ACC112 (cell line): Measurements from ENCODE around the gene GLYATL3.
A peak's percentile ranks its signal among the peaks of the same experiment; 100 is the strongest.

ENCODE experiments used
- H2AFZ ChIP-seq: fragments of 200-600 bp; sonication (generic); one replicate; pipeline ENCODE4 v1.6.0; 2017; ENCODE audit warnings: antibody characterized with exemption, low read length; ENCODE audit not compliant: unreplicated experiment
- H3K27ac ChIP-seq: fragments of 200-600 bp; sonication (generic); 2 replicates; pipeline ENCODE4 v1.5.1; 2014; ENCODE audit warnings: low read depth, mild to moderate bottlenecking, antibody characterized with exemption, low read length, moderate library complexity
- H3K27me3 ChIP-seq: fragments of 200-600 bp; sonication (generic); 2 replicates; pipeline ENCODE4 v1.6.1; 2014; ENCODE audit warnings: mild to moderate bottlenecking, antibody characterized with exemption, low read length, moderate library complexity, mixed read lengths; ENCODE audit not compliant: insufficient read depth
- H3K36me3 ChIP-seq: fragments of 200-600 bp; sonication (generic); 2 replicates; pipeline ENCODE4 v1.6.1; 2016; ENCODE audit warnings: mild to moderate bottlenecking, antibody characterized with exemption, low read length, moderate library complexity, mixed read lengths; ENCODE audit not compliant: insufficient read depth
- H3K4me1 ChIP-seq: fragments of 200-600 bp; sonication (generic); one replicate; pipeline ENCODE4 v1.6.1; 2016; ENCODE audit warnings: low read length, mixed read lengths; ENCODE audit not compliant: insufficient read depth, unreplicated experiment, control insufficient read depth
- H3K4me3 ChIP-seq: fragments of 200-600 bp; sonication (generic); 2 replicates; pipeline ENCODE4 v1.5.1; 2014; ENCODE audit warnings: mild to moderate bottlenecking, low read depth, low read length
- H3K79me2 ChIP-seq: fragments of 200-600 bp; sonication (generic); one replicate; pipeline ENCODE4 v1.6.0; 2016; ENCODE audit warnings: low read length; ENCODE audit not compliant: control insufficient read depth, unreplicated experiment, insufficient read depth

The GLYATL3 gene

GRCh38 chr6:49558238-49558637, 58.5 kb downstream of the GLYATL3 start:
- Histone ChIP-seq H3K27me3 (no peaks in the 10 kb centered on the region), H3K4me3 (no peak overlapping the region), H3K79me2 (no peaks in the 10 kb centered on the region), H2AFZ (no peak overlapping the region), H3K36me3 (no peaks in the 10 kb centered on the region), H3K4me1 (peaks cover 20% of the 10 kb centered on the region), H3K27ac (no peak overlapping the region)

GRCh38 chr6:49563006-49563886, 63.5 kb downstream of the GLYATL3 start:
- H3K79me2 ChIP-seq: no peaks in the 10 kb centered on the region
- H2AFZ ChIP-seq: peak overlapping the region; percentile 68
- peaks cover 10% of the 10 kb centered on the region for H3K4me1 ChIP-seq
- H3K4me3 ChIP-seq: no peak overlapping the region
- H3K27me3 ChIP-seq: no peaks in the 10 kb centered on the region
- H3K27ac ChIP-seq: no peak overlapping the region
- H3K36me3 ChIP-seq: no peaks in the 10 kb centered on the region

GRCh38 chr6:49564552-49564951, 64.8 kb downstream of the GLYATL3 start:
- H3K4me3 ChIP-seq: no peak overlapping the region
- H3K27ac ChIP-seq: no peak overlapping the region

GRCh38 chr6:49565261-49565660, 65.5 kb downstream of the GLYATL3 start:
- H3K4me1 ChIP-seq: peaks cover 10% of the 10 kb centered on the region
- no peaks in the 10 kb centered on the region for H3K79me2 ChIP-seq
- no peak overlapping the region for H3K27ac ChIP-seq
- no peaks in the 10 kb centered on the region for H3K27me3 ChIP-seq
- no peak overlapping the region for H3K4me3 ChIP-seq
- H2AFZ ChIP-seq: no peak overlapping the region
- H3K36me3 ChIP-seq: no peaks in the 10 kb centered on the region

More at GRCh38 chr6:49564552-49564951, 64.8 kb downstream of the GLYATL3 start:
- H3K36me3 ChIP-seq: no peaks in the 10 kb centered on the region
- H3K27me3 ChIP-seq: no peaks in the 10 kb centered on the region
- H3K4me1 ChIP-seq: peaks cover 10% of the 10 kb centered on the region
- H2AFZ ChIP-seq: no peak overlapping the region
- H3K79me2 ChIP-seq: no peaks in the 10 kb centered on the region

- no peaks in the 10 kb centered on the region for H3K27me3 ChIP-seq
- H3K79me2 ChIP-seq: no peaks in the 10 kb centered on the region
- H3K4me1 ChIP-seq: peaks cover 13% of the 10 kb centered on the region
- no peak overlapping the region for H3K4me3 ChIP-seq
- H3K36me3 ChIP-seq: no peaks in the 10 kb centered on the region
- H2AFZ ChIP-seq: no peak overlapping the region
- no peak overlapping the region for H3K27ac ChIP-seq
Measured at GRCh38 chr6:49565855-49566254, 66.1 kb downstream of the GLYATL3 start.

- Histone ChIP-seq H2AFZ (peak overlapping the region; percentile 33), H3K4me3 (no peak overlapping the region), H3K36me3 (no peaks in the 10 kb centered on the region), H3K79me2 (no peaks in the 10 kb centered on the region), H3K4me1 (peaks cover 12% of the 10 kb centered on the region), H3K27ac (no peak overlapping the region), H3K27me3 (no peaks in the 10 kb centered on the region)
Measured at GRCh38 chr6:49570474-49571079, 70.9 kb downstream of the GLYATL3 start.

GRCh38 chr6:49576618-49577017, 76.9 kb downstream of the GLYATL3 start:
- Histone ChIP-seq H2AFZ (no peak overlapping the region), H3K27ac (no peak overlapping the region), H3K27me3 (no peaks in the 10 kb centered on the region), H3K4me1 (no peaks in the 10 kb centered on the region), H3K4me3 (no peak overlapping the region), H3K36me3 (no peaks in the 10 kb centered on the region), H3K79me2 (no peaks in the 10 kb centered on the region)
